ENCODE measurements around the gene SPACDR.

- no peak for TF ChIP-seq ZNF274 (IDR thresholded peaks at IDR 0.05; ENCODE audit: borderline replicate concordance, low read depth, low read length)
- no peak for TF ChIP-seq SIRT6 (IDR thresholded peaks at IDR 0.05; ENCODE audit: low read depth, low read length)
- TF ChIP-seq ETS1 (conservative IDR thresholded peaks at IDR 0.05; ENCODE audit: control insufficient read depth, low read depth, low read length): no peak
- no peak for TF ChIP-seq MYC (IDR thresholded peaks at IDR 0.05; ENCODE audit: low read depth, low read length)
- TF ChIP-seq MYC (CRISPR knock-in tag; IDR thresholded peaks at IDR 0.05; ENCODE audit: borderline replicate concordance, low read depth): no peak
- TF ChIP-seq CTCF (IDR thresholded peaks at IDR 0.05 in 2 of 3, conservative IDR thresholded peaks at IDR 0.05 in 1 of 3; ENCODE audit: insufficient read depth in 2 of 3, low read depth in 1 of 3, low read length in 3 of 3): no peak
- TF ChIP-seq EP300 (IDR thresholded peaks at IDR 0.05; ENCODE audit: low read length): no peak
Observed at GRCh38 chr7:100506356-100506923, 42.4 kb upstream of the SPACDR start.

Data from K562 (cell line).